PFSK-1 (cell line): ENCODE data around the gene TMEM209.

ENCODE experiments used
- FOXP2 ChIP-seq: optimal IDR thresholded peaks from 2 replicates; pipeline ENCODE3; 2011; ENCODE audit warnings: borderline replicate concordance, control low read depth, inconsistent platforms; ENCODE audit not compliant: insufficient read depth; ENCODE audit errors: extremely low read length, extremely low read depth
- POLR2AphosphoS5 ChIP-seq: IDR thresholded peaks from 2 replicates; pipeline ENCODE4 v1.6.1; 2012; ENCODE audit warnings: low read depth, mild to moderate bottlenecking, control low read depth, low read length, moderate library complexity
- SIN3A ChIP-seq: IDR thresholded peaks from 2 replicates; pipeline ENCODE4 v1.6.1; 2012; ENCODE audit warnings: mild to moderate bottlenecking, low read length, moderate library complexity, borderline replicate concordance; ENCODE audit not compliant: insufficient read depth
- TAF1 ChIP-seq: IDR thresholded peaks from 2 replicates; pipeline ENCODE4 v1.6.1; 2012; ENCODE audit warnings: low read length, control low read depth, borderline replicate concordance; ENCODE audit not compliant: insufficient read depth
- TF ChIP-seq, protein P1 (sequence below), 2 experiments: IDR thresholded peaks; 2 replicates each; pipeline versions ENCODE4 v1.6.1 to v1.8.0; 2011 to 2012; ENCODE audit warnings: low read depth in 2 of 2, low read length in 2 of 2, control low read depth in 1 of 2, inconsistent platforms in 1 of 2, mild to moderate bottlenecking in 1 of 2, moderate library complexity in 1 of 2; ENCODE audit not compliant: insufficient read depth in 1 of 2

The TMEM209 gene

DNA sequence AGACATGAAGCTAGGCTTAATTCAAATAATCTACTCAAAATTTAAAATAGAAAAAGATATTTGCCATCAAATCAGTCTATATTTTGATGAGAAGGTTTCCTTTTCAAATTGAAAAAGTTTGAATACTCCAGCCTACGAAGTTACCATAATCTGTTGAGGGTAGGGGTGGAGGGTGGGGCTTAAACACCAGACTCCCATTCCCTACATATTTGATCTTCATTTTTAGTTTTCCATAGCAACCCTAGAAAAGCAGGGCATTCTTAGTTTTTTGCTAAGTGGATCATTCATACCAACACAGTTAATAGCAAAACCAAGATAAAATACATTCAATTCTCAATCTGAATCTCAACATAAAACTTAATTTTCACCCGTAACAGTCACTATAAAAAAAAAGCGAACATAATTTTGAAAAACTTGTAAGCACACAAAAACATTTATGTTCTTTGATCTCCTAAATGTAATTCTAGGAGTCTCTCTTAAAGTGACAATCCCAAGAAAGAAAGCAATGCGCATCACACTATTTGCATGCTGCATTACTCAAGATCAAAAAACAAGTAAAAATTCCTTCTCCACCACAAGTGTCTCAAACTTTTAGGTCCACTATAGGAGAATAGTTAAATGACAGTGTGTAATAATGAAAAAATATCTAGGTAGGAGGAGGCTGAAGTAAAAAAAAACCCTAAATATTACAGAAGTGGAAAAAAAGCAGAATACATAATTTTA, 30.8 kb downstream of the TMEM209 start:
- TF ChIP-seq SIN3A: no peak
- no peak for TF ChIP-seq FOXP2
- no peak for TF ChIP-seq TAF1
- TF ChIP-seq POLR2AphosphoS5: no peak

DNA sequence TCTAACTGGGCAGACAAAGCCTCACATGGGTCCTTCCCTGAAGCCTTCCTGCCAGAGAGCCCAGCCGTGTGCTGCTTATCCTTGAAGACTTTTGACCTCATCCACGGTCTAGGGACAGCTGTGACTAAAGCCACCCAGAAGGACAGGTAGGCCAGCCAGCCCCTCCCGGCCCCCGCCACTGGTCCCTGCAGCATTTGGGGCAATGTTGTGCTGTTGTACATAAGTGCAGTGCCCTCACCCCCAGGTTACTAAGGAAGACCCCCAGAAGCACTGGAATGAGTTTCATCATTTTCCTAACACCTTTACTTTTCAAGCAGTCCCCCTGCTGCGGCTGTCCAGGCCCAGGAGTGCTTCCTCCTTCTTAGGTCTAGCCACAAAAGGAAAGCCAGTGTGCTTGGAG, 43.0 kb downstream of the TMEM209 start:
- no peak for TF ChIP-seq POLR2AphosphoS5
- no peak for TF ChIP-seq FOXP2
- TF ChIP-seq SIN3A: no peak
- TF ChIP-seq TAF1: no peak
- TF ChIP-seq, protein P1, sequence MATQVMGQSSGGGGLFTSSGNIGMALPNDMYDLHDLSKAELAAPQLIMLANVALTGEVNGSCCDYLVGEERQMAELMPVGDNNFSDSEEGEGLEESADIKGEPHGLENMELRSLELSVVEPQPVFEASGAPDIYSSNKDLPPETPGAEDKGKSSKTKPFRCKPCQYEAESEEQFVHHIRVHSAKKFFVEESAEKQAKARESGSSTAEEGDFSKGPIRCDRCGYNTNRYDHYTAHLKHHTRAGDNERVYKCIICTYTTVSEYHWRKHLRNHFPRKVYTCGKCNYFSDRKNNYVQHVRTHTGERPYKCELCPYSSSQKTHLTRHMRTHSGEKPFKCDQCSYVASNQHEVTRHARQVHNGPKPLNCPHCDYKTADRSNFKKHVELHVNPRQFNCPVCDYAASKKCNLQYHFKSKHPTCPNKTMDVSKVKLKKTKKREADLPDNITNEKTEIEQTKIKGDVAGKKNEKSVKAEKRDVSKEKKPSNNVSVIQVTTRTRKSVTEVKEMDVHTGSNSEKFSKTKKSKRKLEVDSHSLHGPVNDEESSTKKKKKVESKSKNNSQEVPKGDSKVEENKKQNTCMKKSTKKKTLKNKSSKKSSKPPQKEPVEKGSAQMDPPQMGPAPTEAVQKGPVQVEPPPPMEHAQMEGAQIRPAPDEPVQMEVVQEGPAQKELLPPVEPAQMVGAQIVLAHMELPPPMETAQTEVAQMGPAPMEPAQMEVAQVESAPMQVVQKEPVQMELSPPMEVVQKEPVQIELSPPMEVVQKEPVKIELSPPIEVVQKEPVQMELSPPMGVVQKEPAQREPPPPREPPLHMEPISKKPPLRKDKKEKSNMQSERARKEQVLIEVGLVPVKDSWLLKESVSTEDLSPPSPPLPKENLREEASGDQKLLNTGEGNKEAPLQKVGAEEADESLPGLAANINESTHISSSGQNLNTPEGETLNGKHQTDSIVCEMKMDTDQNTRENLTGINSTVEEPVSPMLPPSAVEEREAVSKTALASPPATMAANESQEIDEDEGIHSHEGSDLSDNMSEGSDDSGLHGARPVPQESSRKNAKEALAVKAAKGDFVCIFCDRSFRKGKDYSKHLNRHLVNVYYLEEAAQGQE (IDR thresholded peaks at IDR 0.05; ENCODE audit: insufficient read depth in 1 of 2, low read depth in 2 of 2, low read length in 2 of 2): no peak

DNA sequence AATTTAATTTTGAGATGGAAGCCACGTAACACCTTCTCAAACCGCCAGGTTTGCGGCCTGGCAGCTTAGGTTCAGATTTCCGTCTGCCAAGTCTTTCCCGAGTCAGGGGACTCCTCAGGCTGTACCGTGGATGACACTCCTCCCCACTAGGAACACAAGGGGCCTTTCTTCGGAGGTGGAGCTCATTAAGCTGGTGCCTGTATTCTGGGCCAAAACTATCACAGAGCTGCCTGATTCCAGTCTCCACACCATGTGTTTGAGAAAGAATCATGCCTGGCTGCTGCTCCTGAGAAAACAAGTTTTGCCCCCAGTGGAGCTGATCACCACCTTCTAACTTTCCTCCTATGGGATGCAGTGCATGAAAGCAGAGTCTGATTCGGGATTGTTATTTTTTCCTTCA, 44.8 kb downstream of the TMEM209 start:
- no peak for TF ChIP-seq SIN3A
- no peak for TF ChIP-seq FOXP2
- no peak for TF ChIP-seq TAF1
- TF ChIP-seq, protein P1 (IDR thresholded peaks at IDR 0.05; ENCODE audit: insufficient read depth in 1 of 2, low read depth in 2 of 2, low read length in 2 of 2): no peak
- TF ChIP-seq POLR2AphosphoS5: no peak

DNA sequence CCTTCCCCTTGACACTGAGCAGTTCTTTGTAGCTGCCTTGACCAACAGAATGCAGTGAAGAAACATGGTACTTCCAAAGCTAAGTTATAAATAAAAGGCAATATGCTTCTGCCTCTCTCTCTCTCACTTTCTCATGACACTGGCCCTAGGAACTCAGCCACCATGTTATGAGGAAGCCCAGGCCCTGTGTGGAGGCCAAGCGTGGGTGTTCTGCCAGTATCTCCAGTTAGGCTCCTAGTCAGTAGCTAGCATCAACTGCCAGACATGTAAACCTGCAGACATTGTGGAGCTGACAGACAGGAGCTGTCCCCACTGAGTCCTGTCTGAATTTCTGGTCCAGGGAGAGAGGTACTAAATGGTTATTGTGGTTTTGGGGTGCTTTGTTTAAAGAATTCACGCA, 45.2 kb downstream of the TMEM209 start:
- TF ChIP-seq TAF1 (no peak), FOXP2 (no peak), POLR2AphosphoS5 (no peak), SIN3A (no peak)
- TF ChIP-seq, protein P1 (IDR thresholded peaks at IDR 0.05; ENCODE audit: insufficient read depth in 1 of 2, low read depth in 2 of 2, low read length in 2 of 2): no peak

DNA sequence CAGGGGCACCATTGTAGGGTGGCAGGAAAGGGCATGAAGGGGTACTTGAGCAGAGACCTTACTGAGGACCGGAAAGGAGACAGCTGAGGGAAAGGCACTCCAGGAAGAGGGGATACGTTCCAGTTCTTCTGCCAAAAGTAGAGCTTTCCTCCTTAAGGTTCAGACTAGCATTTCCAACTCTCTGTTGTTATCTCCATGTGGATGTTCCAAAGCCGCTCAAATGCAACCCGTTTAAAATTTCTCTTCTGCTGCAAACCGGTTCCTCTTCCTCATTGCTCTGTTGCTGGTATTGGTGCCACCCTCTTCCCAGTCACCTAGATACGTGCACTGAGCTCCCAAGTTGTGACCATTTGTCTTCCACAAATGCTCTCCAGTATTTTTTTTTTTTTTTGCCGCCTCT, 47.5 kb downstream of the TMEM209 start:
- TF ChIP-seq POLR2AphosphoS5 (no peak), TAF1 (no peak), FOXP2 (no peak), SIN3A (no peak)
- TF ChIP-seq, protein P1 (IDR thresholded peaks at IDR 0.05; ENCODE audit: insufficient read depth in 1 of 2, low read depth in 2 of 2, low read length in 2 of 2): no peak
